SK-N-SH (cell line): ENCODE results near the gene TRIM62. TPM values are rescaled to one million over a fixed set of nuclear protein-coding genes. Genes with fewer than 3 reads are reported as not detected.

Experiments used
- CTCF ChIA-PET: fragments of 300-600, 350-600 bp; formaldehyde crosslinking; extraction: SDS; loops from one replicate; lab custom pipeline; 2021; lab: Yijun Ruan, JAX
- POLR2A ChIA-PET: fragments of 350-600 bp; sonication (Branson Sonifier 250); formaldehyde crosslinking; extraction: SDS; loops from one replicate; lab custom pipeline; 2020; ENCODE audit warnings: antibody characterized with exemption, inconsistent platforms; lab: Yijun Ruan, JAX
- DNase-seq: peaks from one replicate; pipeline ENCODE4 v3.0.0; 2012
- H2AFZ ChIP-seq: fragments of 200-600 bp; sonication (generic); 2 replicates; pipeline ENCODE4 v1.8.1; 2016; ENCODE audit warnings: antibody characterized with exemption, mild to moderate bottlenecking, low read depth
- H3F3A ChIP-seq: fragments of 200-600 bp; sonication (generic); replicated peaks from 2 replicates; pipeline ENCODE3; 2016; ENCODE audit warnings: antibody characterized with exemption, mild to moderate bottlenecking; ENCODE audit not compliant: insufficient read depth
- H3K27ac ChIP-seq, 2 experiments: fragments of 200-500 bp in 1 of 2; fragments of 200-600 bp in 1 of 2; sonication (Bioruptor generic) in 1 of 2; sonication (generic), shearing (Covaris generic) in 1 of 2; 2 replicates each; pipeline versions ENCODE4 v1.5.1 to v1.6.1; 2014 to 2016; ENCODE audit warnings: low read depth in 2 of 2, inconsistent platforms in 1 of 2, low read length in 1 of 2, mild to moderate bottlenecking in 1 of 2, mixed read lengths in 1 of 2
- H3K27me3 ChIP-seq: fragments of 200-600 bp; sonication (generic), shearing (Covaris generic); 2 replicates; pipeline ENCODE4 v1.6.1; 2016; ENCODE audit warnings: mixed run types; ENCODE audit not compliant: insufficient read depth
- H3K36me3 ChIP-seq, 2 experiments: fragments of 200-500 bp in 1 of 2; fragments of 200-600 bp in 1 of 2; sonication (Bioruptor generic) in 1 of 2; sonication (generic) in 1 of 2; replicated peaks in 1 of 2; 2 replicates each; pipeline versions ENCODE3 to v1.5.1; 2014 to 2016; ENCODE audit warnings: low read length in 1 of 2, mild to moderate bottlenecking in 1 of 2; ENCODE audit not compliant: insufficient read depth in 2 of 2, control insufficient read depth in 1 of 2
- H3K4me1 ChIP-seq, 2 experiments: fragments of 200-500 bp in 1 of 2; fragments of 200-600 bp in 1 of 2; sonication (Bioruptor generic) in 1 of 2; sonication (generic), shearing (Covaris generic) in 1 of 2; 2 replicates each; pipeline versions ENCODE4 v1.5.1 to v1.6.1; 2014 to 2016; ENCODE audit warnings: low read depth in 1 of 2, low read length in 1 of 2, mixed run types in 1 of 2; ENCODE audit not compliant: insufficient read depth in 2 of 2, control insufficient read depth in 1 of 2
- H3K4me2 ChIP-seq: fragments of 200-600 bp; sonication (generic), shearing (Covaris generic); 2 replicates; pipeline ENCODE4 v1.6.1; 2017; ENCODE audit warnings: mixed run types
- H3K4me3 ChIP-seq, 2 experiments: fragments of 200-500 bp in 1 of 2; fragments of 200-600 bp in 1 of 2; sonication (Bioruptor generic) in 1 of 2; sonication (generic), shearing (Covaris generic) in 1 of 2; 2 replicates each; pipeline versions ENCODE4 v1.5.1 to v1.8.1; 2014 to 2016; ENCODE audit warnings: low read depth in 2 of 2, inconsistent platforms in 1 of 2, low read length in 1 of 2, mild to moderate bottlenecking in 1 of 2, mixed read lengths in 1 of 2, moderate library complexity in 1 of 2
- H3K79me2 ChIP-seq: fragments of 200-600 bp; sonication (generic); 2 replicates; pipeline ENCODE4 v1.8.1; 2017; ENCODE audit warnings: mild to moderate bottlenecking; ENCODE audit not compliant: insufficient read depth
- H3K9ac ChIP-seq: fragments of 200-600 bp; sonication (generic); 2 replicates; pipeline ENCODE4 v1.6.1; 2017; ENCODE audit warnings: mixed run types
- H3K9me2 ChIP-seq: fragments of 200-600 bp; sonication (generic); 2 replicates; pipeline ENCODE4 v1.6.1; 2017; ENCODE audit warnings: mixed run types
- H3K9me3 ChIP-seq: fragments of 200-600 bp; sonication (generic); 2 replicates; pipeline ENCODE4 v1.6.1; 2017; ENCODE audit warnings: mixed run types, mild to moderate bottlenecking, moderate library complexity
- H4K20me1 ChIP-seq: fragments of 200-600 bp; sonication (generic); 2 replicates; pipeline ENCODE4 v1.6.1; 2017; ENCODE audit warnings: mild to moderate bottlenecking, mixed run types; ENCODE audit not compliant: insufficient read depth
- CHD2 ChIP-seq: fragments of 150-350 bp; IDR thresholded peaks from 2 replicates; pipeline ENCODE4 v1.6.1; 2018; ENCODE audit warnings: low read length; ENCODE audit not compliant: partially characterized antibody
- CTCF ChIP-seq: fragments of 200-600 bp; sonication (generic); IDR thresholded peaks from 2 replicates; pipeline ENCODE4 v1.6.1; 2017; ENCODE audit warnings: antibody characterized with exemption, mild to moderate bottlenecking, moderate library complexity
- ELF1 ChIP-seq: IDR thresholded peaks from 2 replicates; pipeline ENCODE4 v1.4.0; 2012
- EP300 ChIP-seq, 2 experiments: IDR thresholded peaks; 2 replicates each; pipeline versions ENCODE4 v1.4.0 to v1.6.1; 2012; ENCODE audit warnings: borderline replicate concordance in 1 of 2, low read depth in 1 of 2, low read length in 1 of 2
- FOXJ3 ChIP-seq: sonication (generic); formaldehyde crosslinking; IDR thresholded peaks from 2 replicates; pipeline ENCODE4 v1.5.1; 2020; ENCODE audit warnings: mild to moderate bottlenecking, missing genetic modification reagents
- GATA2 ChIP-seq: sonication (generic); formaldehyde crosslinking; IDR thresholded peaks from 2 replicates; pipeline ENCODE4 v1.5.0; 2020; ENCODE audit warnings: mild to moderate bottlenecking, missing genetic modification reagents
- MXI1 ChIP-seq: IDR thresholded peaks from 2 replicates; pipeline ENCODE4 v1.6.1; 2012; ENCODE audit warnings: mild to moderate bottlenecking, low read depth, low read length, improper control_type of control experiment
- POLR2AphosphoS5 ChIP-seq: IDR thresholded peaks from 2 replicates; pipeline ENCODE4 v1.6.1; 2012; ENCODE audit warnings: low read depth, low read length
- RAD21 ChIP-seq: IDR thresholded peaks from 2 replicates; pipeline ENCODE4 v1.6.1; 2012; ENCODE audit warnings: mild to moderate bottlenecking, low read length
- RXRA ChIP-seq: IDR thresholded peaks from 2 replicates; pipeline ENCODE4 v1.4.0; 2012; ENCODE audit warnings: low read depth, mild to moderate bottlenecking, borderline replicate concordance
- TAF1 ChIP-seq: IDR thresholded peaks from 2 replicates; pipeline ENCODE4 v1.6.1; 2012; ENCODE audit warnings: low read depth, mild to moderate bottlenecking, low read length, moderate library complexity, borderline replicate concordance
- TCF12 ChIP-seq: IDR thresholded peaks from 2 replicates; pipeline ENCODE4 v1.4.0; 2012
- WGBS: methylation state at CpG from one replicate; pipeline ENCODE4 v1.1.6; 2017; ENCODE audit warnings: low lambda C conversion rate; 5-methylcytosine and 5-hydroxymethylcytosine counted together
- polyA plus RNA-seq, 3 experiments: library from polyadenylated mRNA; depleted of rRNA; stranded (reverse); fragments of >200 nt; gene quantifications; 2 replicates each; pipeline ENCODE4 v1.2.3, GENCODE V29; 2012
- TF ChIP-seq, protein P1 (sequence below): IDR thresholded peaks from 2 replicates; pipeline ENCODE4 v1.4.0; 2012; ENCODE audit warnings: low read depth, borderline replicate concordance

The TRIM62 gene
- polyA plus RNA-seq, 1 of the 3 experiments (the other 2 are of a cell fraction): 4.4 TPM

GRCh38 chr1:33169290-33170055 lies 12.4 kb downstream of the TRIM62 start:
- CTCF ChIA-PET: interaction anchor here (0.6 to 1.0 kb wide), 2 partner anchors 9 to 42 kb away, joined by 3 read pairs; no protein-coding TSS in a partner anchor

DNA sequence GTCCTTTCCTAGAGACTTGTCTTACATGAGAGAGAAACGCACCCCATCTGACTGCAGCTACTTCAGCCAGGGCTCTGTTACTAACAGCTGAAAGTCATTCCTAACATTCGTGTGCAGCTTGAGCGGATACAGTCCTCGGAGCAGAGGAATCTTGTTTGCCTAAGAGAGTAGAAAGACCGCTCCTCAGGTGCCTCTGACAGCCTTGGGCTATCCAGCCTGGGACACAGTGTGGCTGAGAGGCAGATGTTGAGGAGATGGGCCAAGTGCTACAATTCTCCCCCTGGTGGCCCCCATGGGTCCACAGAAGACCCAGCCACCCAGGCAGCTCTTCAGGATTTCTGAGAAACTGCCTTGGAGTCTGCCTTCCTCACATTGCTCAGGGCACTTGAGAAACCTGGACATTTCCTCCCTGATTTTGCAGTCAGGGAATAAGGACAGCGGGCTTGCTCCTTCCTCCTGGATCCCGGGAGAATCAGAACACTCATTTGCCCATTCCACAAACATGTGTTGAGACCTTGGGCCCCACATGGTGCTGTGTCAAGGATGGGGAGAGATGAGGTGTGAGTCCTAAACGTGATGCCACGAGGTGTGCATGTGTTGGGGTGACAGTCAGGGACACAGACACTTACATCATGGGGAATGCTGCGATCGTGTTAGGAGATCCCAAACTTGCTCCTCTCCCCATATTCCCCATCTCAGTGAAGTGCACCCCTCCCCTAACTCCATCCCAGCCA lies 13.1 kb downstream of the TRIM62 start:
- no peak for TF ChIP-seq MXI1
- TF ChIP-seq POLR2AphosphoS5: no peak
- TF ChIP-seq CHD2: no peak
- no peak for TF ChIP-seq RXRA
- TF ChIP-seq ELF1: no peak
- TF ChIP-seq TAF1: no peak
- TF ChIP-seq, protein P1, sequence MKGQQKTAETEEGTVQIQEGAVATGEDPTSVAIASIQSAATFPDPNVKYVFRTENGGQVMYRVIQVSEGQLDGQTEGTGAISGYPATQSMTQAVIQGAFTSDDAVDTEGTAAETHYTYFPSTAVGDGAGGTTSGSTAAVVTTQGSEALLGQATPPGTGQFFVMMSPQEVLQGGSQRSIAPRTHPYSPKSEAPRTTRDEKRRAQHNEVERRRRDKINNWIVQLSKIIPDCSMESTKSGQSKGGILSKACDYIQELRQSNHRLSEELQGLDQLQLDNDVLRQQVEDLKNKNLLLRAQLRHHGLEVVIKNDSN: no peak
- TF ChIP-seq CTCF: no peak
- no peak for TF ChIP-seq EP300 (IDR thresholded peaks at IDR 0.05; ENCODE audit: borderline replicate concordance in 1 of 2, low read depth in 1 of 2, low read length in 1 of 2)
- no peak for TF ChIP-seq RAD21
- no peak for TF ChIP-seq GATA2
- TF ChIP-seq FOXJ3 (CRISPR knock-in tag): no peak
- Histone ChIP-seq H3F3A (no peaks in the 10 kb centered on the region), H3K4me3 (no peak overlapping the region), H3K9me3 (no peaks in the 10 kb centered on the region), H3K27ac (no peak overlapping the region), H2AFZ (no peak overlapping the region), H3K9me2 (no peaks in the 10 kb centered on the region), H3K4me2 (no peak overlapping the region), H4K20me1 (no peaks in the 10 kb centered on the region), H3K9ac (no peak overlapping the region), H3K27me3 (no peaks in the 10 kb centered on the region), H3K79me2 (no peaks in the 10 kb centered on the region), H3K4me1 (peaks cover 3 to 22% of the 10 kb centered on the region in 2 experiments; a peak in 2 of 4 replicates), H3K36me3 (no peaks in the 10 kb centered on the region)
- CTCF ChIA-PET: interaction anchor here (0.6 to 1.0 kb wide), 6 partner anchors 8 to 42 kb away, joined by 3 read pairs; no protein-coding TSS in a partner anchor
- WGBS: 87% methylated on average over 8 of the region's 11 CpGs
- POLR2A ChIA-PET: no interaction called here
- DNase-seq: no peak

More at GRCh38 chr1:33169290-33170055, 12.4 kb downstream of the TRIM62 start:
- H3K36me3 ChIP-seq: no peaks in the 10 kb centered on the region
- no peak overlapping the region for H3K4me2 ChIP-seq
- TF ChIP-seq TCF12: no peak
- POLR2A ChIA-PET: no interaction called here
- no peak for DNase-seq
- no peaks in the 10 kb centered on the region for H3K27me3 ChIP-seq
- H3K79me2 ChIP-seq: no peaks in the 10 kb centered on the region
- no peaks in the 10 kb centered on the region for H4K20me1 ChIP-seq
- H3K9me3 ChIP-seq: no peaks in the 10 kb centered on the region
- WGBS: 83% methylated on average over 11 of the region's 11 CpGs
- no peak overlapping the region; a peak in 1 of 4 replicates for H3K27ac ChIP-seq
- no peak overlapping the region for H3K9ac ChIP-seq
- H3K9me2 ChIP-seq: no peaks in the 10 kb centered on the region
- no peak overlapping the region for H2AFZ ChIP-seq
- H3F3A ChIP-seq: no peaks in the 10 kb centered on the region
- no peak overlapping the region for H3K4me3 ChIP-seq
- H3K4me1 ChIP-seq: peaks cover 0 to 22% of the 10 kb centered on the region in 2 experiments; a peak in 1 of 4 replicates
